Measurements from ENCODE around the gene RPP14.

DNA sequence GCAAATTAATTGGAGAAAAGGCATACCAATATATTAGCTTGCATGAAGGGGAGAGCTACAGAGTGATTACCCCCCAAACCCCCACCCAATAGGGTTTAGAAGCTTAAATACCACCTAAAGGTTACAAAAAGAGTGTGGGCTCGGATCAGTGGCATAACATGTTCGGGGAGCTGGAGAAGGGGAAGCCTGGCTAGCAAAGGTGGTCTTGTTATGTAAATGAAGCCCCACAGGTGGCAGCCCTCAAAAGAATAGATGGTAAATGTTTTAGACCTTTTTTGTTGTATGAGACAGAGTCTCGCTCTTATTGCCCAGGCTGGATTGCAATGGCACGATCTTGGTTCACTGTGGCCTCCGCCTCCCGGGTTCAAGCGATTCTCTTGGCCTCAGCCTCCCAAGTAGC is 15.7 kb downstream of the RPP14 start:
- TF ChIP-seq, protein P1, sequence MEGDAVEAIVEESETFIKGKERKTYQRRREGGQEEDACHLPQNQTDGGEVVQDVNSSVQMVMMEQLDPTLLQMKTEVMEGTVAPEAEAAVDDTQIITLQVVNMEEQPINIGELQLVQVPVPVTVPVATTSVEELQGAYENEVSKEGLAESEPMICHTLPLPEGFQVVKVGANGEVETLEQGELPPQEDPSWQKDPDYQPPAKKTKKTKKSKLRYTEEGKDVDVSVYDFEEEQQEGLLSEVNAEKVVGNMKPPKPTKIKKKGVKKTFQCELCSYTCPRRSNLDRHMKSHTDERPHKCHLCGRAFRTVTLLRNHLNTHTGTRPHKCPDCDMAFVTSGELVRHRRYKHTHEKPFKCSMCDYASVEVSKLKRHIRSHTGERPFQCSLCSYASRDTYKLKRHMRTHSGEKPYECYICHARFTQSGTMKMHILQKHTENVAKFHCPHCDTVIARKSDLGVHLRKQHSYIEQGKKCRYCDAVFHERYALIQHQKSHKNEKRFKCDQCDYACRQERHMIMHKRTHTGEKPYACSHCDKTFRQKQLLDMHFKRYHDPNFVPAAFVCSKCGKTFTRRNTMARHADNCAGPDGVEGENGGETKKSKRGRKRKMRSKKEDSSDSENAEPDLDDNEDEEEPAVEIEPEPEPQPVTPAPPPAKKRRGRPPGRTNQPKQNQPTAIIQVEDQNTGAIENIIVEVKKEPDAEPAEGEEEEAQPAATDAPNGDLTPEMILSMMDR (conservative IDR thresholded peaks at IDR 0.05 in 1 of 2, IDR thresholded peaks at IDR 0.05 in 1 of 2; ENCODE audit: low read depth in 1 of 2, low read length in 2 of 2): no peak
- TF ChIP-seq EZH2 (IDR thresholded peaks at IDR 0.05; ENCODE audit: low read length, missing control alignments): no peak

Data from fibroblast of lung (primary cell).